Measurements from ENCODE around the gene SVEP1. TPM values are rescaled to one million over a fixed set of nuclear protein-coding genes. Genes with fewer than 3 reads are reported as not detected.

The SVEP1 gene
- polyA plus RNA-seq, 3 donors: under 0.01 TPM; not detected in 2

GRCh38 chr9:110316261-110317075, 263.1 kb downstream of the SVEP1 start:
- Histone ChIP-seq H3K9me3 (replicated peaks in 1 of 2; ENCODE audit: control insufficient read depth in 1 of 2, insufficient read depth in 1 of 2, low read length in 2 of 2) (peaks cover 0 to 3% of the 10 kb centered on the region in 2 donors), H3K9ac (ENCODE audit: insufficient read depth, low read length, poor library complexity, severe bottlenecking) (no peak overlapping the region), H2AFZ (ENCODE audit: insufficient read depth, low read depth, low read length, poor library complexity, severe bottlenecking) (peak overlapping the region; percentile 17), H3K4me1 (ENCODE audit: control insufficient read depth in 1 of 2, insufficient read depth in 2 of 2, low read length in 2 of 2) (peaks cover 21 to 26% of the 10 kb centered on the region in 2 donors), H3K27ac (ENCODE audit: low read depth in 1 of 2, low read length in 2 of 2) (peak overlapping the region in 1 of 2 donors; percentile 67), H3K4me2 (replicated peaks; ENCODE audit: extremely low read depth, low read length, poor library complexity, severe bottlenecking) (peak overlapping the region; percentile 72), H4K20me1 (ENCODE audit: insufficient read depth, low read length) (no peaks in the 10 kb centered on the region), H3K79me2 (ENCODE audit: insufficient read depth, low read length) (no peaks in the 10 kb centered on the region), H3K4me3 (replicated peaks in 1 of 3; ENCODE audit: low read depth in 2 of 3, low read length in 3 of 3) (peak overlapping the region in 2 of 3 experiments; percentile 33 to 68), H3K36me3 (replicated peaks in 1 of 2; ENCODE audit: control insufficient read depth in 1 of 2, insufficient read depth in 2 of 2, low read length in 2 of 2) (no peaks in the 10 kb centered on the region), H3K27me3 (ENCODE audit: control insufficient read depth in 2 of 2, insufficient read depth in 2 of 2, low read length in 2 of 2) (no peaks in the 10 kb centered on the region)
- H3K27me3 Mint-ChIP-seq (ENCODE audit: low read depth in 3 of 3): peaks cover 0 to 2% (median 0%) of the 10 kb centered on the region in 3 donors
- peaks cover 0 to 7% (median 4%) of the 10 kb centered on the region in 7 donors for H3K9me3 Mint-ChIP-seq
- WGBS (ENCODE audit: insufficient coverage): 72% methylated on average over 2 of the region's 6 CpGs
- no peaks in the 10 kb centered on the region for H3K36me3 Mint-ChIP-seq
- peaks cover 21% of the 10 kb centered on the region for H3K4me1 Mint-ChIP-seq
- intact Hi-C loops (cut with micrococcal nuclease): no loop called here
- peak overlapping the region; percentile 52 to 72 for H3K4me3 Mint-ChIP-seq
- peak overlapping the region in 5 of 7 donors; percentile 46 to 81 (median 70) for H3K27ac Mint-ChIP-seq
- TF ChIP-seq CTCF (IDR thresholded peaks at IDR 0.05): no peak
- DNase-seq: peak in 2 of 3 donors; percentile 13 to 18

Small RNAs within 50 kb of the gene (small RNA-seq; reads per million reads assigned to genes)
- gene RNU6-1039P (ENCODE audit: insufficient read length, low read depth): not detected

Other genes starting within 250 kb of the SVEP1 start
- not detected for gene TXNDC8, start 241.9 kb downstream of the SVEP1 start, polyA plus RNA-seq
- gene MUSK, start 89.0 kb upstream of the SVEP1 start, polyA plus RNA-seq: not detected

Data from CD14-positive monocyte (primary cell).